Peyer's patch (tissue), 4 donors: ENCODE measurements around the gene CNTN2. TPM values are rescaled to one million over a fixed set of nuclear protein-coding genes. Genes with fewer than 3 reads are reported as not detected.

Experiments
- DNase-seq, 3 donors: peaks; one replicate each; pipeline ENCODE4 v3.0.0-alpha.2; 2017 to 2019
- H3K27ac ChIP-seq, 4 donors: fragments of 200-600 bp; sonication (generic); one replicate each; pipeline ENCODE4 v1.5.1; 2016 to 2019
- H3K27me3 ChIP-seq, 2 donors: fragments of 200-600 bp; sonication (generic); one replicate each; pipeline ENCODE4 v1.5.1; 2019
- H3K36me3 ChIP-seq, 3 donors: fragments of 200-600 bp; sonication (generic); one replicate each; pipeline ENCODE4 v1.5.1; 2016 to 2019
- H3K4me1 ChIP-seq, 4 donors: fragments of 200-600 bp; sonication (generic); one replicate each; pipeline ENCODE4 v1.5.1; 2016 to 2019
- H3K4me3 ChIP-seq, 4 donors: fragments of 200-600 bp; sonication (generic); 1 replicate in 3 of 4; 2 replicates in 1 of 4; pipeline ENCODE4 v1.5.1; 2016 to 2019; ENCODE audit warnings: mild to moderate bottlenecking in 1 of 4
- H3K9me3 ChIP-seq, 4 donors: fragments of 200-600 bp; sonication (generic); one replicate each; pipeline ENCODE4 v1.5.1; 2016 to 2019; ENCODE audit warnings: mild to moderate bottlenecking in 1 of 4
- CTCF ChIP-seq, 6 experiments: fragments of 450-650 bp in 4 of 6; fragments of 200-600 bp in 2 of 6; sonication (generic) in 1 of 6; IDR thresholded peaks; one replicate each; pipeline ENCODE4 v1.5.1; 2017 to 2019; ENCODE audit warnings: antibody characterized with exemption in 6 of 6, mild to moderate bottlenecking in 3 of 6, moderate library complexity in 1 of 6
- POLR2A ChIP-seq, 2 donors: fragments of 450-650 bp; IDR thresholded peaks; one replicate each; pipeline ENCODE4 v1.5.1; 2017; ENCODE audit warnings: antibody characterized with exemption in 2 of 2, mild to moderate bottlenecking in 2 of 2, moderate library complexity in 2 of 2
- total RNA-seq, 4 donors: library from RNA; depleted of rRNA; stranded (reverse); fragments of >200 nt; gene quantifications; one replicate each; pipeline ENCODE4 v1.1.0, GENCODE V29; 2016

The CNTN2 gene
- total RNA-seq, 4 donors from 2014 or later, result 0.18 to 2.8 TPM; not detected in 2

- no peak for TF ChIP-seq POLR2A (IDR thresholded peaks at IDR 0.05)
- no peak for TF ChIP-seq CTCF (IDR thresholded peaks at IDR 0.05)
- Histone ChIP-seq H3K4me1 (no peaks in the 10 kb centered on the region), H3K9me3 (no peaks in the 10 kb centered on the region), H3K27me3 (no peaks in the 10 kb centered on the region), H3K36me3 (no peaks in the 10 kb centered on the region), H3K4me3 (no peak overlapping the region), H3K27ac (no peak overlapping the region)
- DNase-seq, result no peak
Measured at GRCh38 chr1:205024679-205025078, 18.3 kb upstream of the CNTN2 start.

- no peaks in the 10 kb centered on the region for H3K36me3 ChIP-seq
- H3K27ac ChIP-seq, result no peak overlapping the region
- H3K9me3 ChIP-seq, result no peaks in the 10 kb centered on the region
- H3K27me3 ChIP-seq, result no peaks in the 10 kb centered on the region
- no peaks in the 10 kb centered on the region for H3K4me1 ChIP-seq
- no peak overlapping the region for H3K4me3 ChIP-seq
- TF ChIP-seq CTCF (IDR thresholded peaks at IDR 0.05) (no peak), POLR2A (IDR thresholded peaks at IDR 0.05) (no peak)
- no peak for DNase-seq
Measured at GRCh38 chr1:205025239-205025638, 17.8 kb upstream of the CNTN2 start.

GRCh38 chr1:205026181-205026580 lies 16.8 kb upstream of the CNTN2 start:
- no peak for DNase-seq
- no peaks in the 10 kb centered on the region for H3K4me1 ChIP-seq
- no peaks in the 10 kb centered on the region for H3K27me3 ChIP-seq
- H3K9me3 ChIP-seq, result no peaks in the 10 kb centered on the region
- no peak overlapping the region for H3K27ac ChIP-seq
- no peak overlapping the region for H3K4me3 ChIP-seq
- TF ChIP-seq POLR2A (IDR thresholded peaks at IDR 0.05) (no peak), CTCF (IDR thresholded peaks at IDR 0.05) (no peak)
- no peaks in the 10 kb centered on the region for H3K36me3 ChIP-seq

- Histone ChIP-seq H3K27me3 (no peaks in the 10 kb centered on the region), H3K4me3 (no peak overlapping the region), H3K36me3 (no peaks in the 10 kb centered on the region), H3K9me3 (no peaks in the 10 kb centered on the region), H3K27ac (no peak overlapping the region), H3K4me1 (no peaks in the 10 kb centered on the region)
- no peak for TF ChIP-seq POLR2A (IDR thresholded peaks at IDR 0.05)
- no peak for TF ChIP-seq CTCF (IDR thresholded peaks at IDR 0.05)
- DNase-seq, result no peak
Measured at GRCh38 chr1:205028390-205028789, 14.6 kb upstream of the CNTN2 start.

GRCh38 chr1:205028924-205029323 lies 14.1 kb upstream of the CNTN2 start:
- no peak for DNase-seq
- Histone ChIP-seq H3K4me1 (no peaks in the 10 kb centered on the region), H3K27ac (no peak overlapping the region), H3K4me3 (no peak overlapping the region), H3K9me3 (no peaks in the 10 kb centered on the region), H3K36me3 (no peaks in the 10 kb centered on the region), H3K27me3 (no peaks in the 10 kb centered on the region)
- TF ChIP-seq POLR2A (IDR thresholded peaks at IDR 0.05) (no peak), CTCF (IDR thresholded peaks at IDR 0.05) (no peak)

GRCh38 chr1:205030241-205030640 lies 12.8 kb upstream of the CNTN2 start:
- no peaks in the 10 kb centered on the region for H3K9me3 ChIP-seq
- H3K4me1 ChIP-seq, result no peaks in the 10 kb centered on the region
- no peak for DNase-seq
- TF ChIP-seq CTCF (IDR thresholded peaks at IDR 0.05) (no peak), POLR2A (IDR thresholded peaks at IDR 0.05) (no peak)
- no peaks in the 10 kb centered on the region for H3K36me3 ChIP-seq
- H3K4me3 ChIP-seq, result no peak overlapping the region
- no peak overlapping the region for H3K27ac ChIP-seq
- no peaks in the 10 kb centered on the region for H3K27me3 ChIP-seq
